GM21367 (cell line): Measurements from ENCODE around the gene NPB.
"Not testable (repeated sequence)": the region's sequence is repeated elsewhere in the genome, so short reads cannot be mapped to it uniquely, and the experiment has no call there.

Experiments
- ATAC-seq: cut with Tn5 transposase; IDR thresholded peaks from one replicate; pipeline ENCODE4 v1.9.1; 2021; ENCODE audit not compliant: unreplicated experiment

NPB gene

DNA sequence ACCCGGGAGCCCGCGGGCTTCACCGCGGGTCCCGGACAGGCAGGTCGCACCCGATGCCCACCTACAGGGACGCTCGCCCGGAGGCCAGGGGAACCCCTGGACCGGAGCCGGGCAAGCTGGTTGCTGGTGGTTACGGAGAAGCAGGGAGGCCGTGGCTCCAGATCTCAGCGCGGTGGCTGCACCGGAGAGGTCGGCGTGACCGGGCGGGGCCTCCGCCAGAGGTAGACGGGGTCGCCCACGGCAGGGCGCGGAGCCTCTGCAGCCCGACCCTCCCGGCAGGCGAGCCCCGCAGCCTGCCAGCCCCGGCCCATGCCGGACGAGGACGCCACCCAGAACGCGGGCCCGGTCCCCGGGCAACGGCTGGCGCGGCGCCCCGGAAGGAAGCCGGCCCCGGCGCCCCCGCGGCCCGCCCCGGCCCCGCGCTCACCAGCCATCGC is 8.8 kb downstream of the NPB start:
- ATAC-seq = no peak

DNA sequence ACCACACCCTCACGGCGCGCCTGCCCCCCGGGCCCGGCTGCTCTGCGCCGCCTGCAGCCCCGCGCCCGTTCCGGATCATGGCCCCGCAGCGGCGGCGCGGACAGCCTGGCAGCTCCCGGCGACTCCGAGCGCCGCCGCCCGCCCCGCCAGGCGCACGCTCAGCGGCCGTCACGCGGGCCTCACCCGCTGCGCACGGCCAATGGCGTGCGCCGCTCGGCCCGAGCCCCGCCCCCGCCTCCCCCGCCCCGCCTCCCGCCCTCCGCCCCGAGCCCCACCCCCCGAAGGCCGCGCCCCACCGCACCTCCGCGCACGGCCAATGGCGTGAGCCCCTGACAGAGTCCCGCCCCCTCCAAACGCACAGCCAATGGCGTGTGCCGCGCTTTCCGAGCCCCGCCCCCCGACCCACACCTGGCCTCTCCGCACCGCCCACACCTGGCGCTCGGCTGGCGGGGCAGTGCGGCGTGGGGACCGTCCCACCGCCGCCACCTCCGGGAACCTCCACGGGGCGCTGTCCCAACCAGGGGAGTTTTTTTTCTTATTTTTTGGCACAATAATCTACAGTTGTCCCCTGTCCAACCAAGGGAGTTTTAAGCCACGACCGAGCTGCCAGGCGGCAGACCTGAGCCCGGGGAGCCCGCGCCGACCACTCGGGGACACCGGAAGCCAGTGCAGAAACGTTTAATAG is 9.4 kb downstream of the NPB start, which contains the start of gene PCYT2:
PCYT2 (minus strand) TSS at position 123 of the 685 bp plus-strand sequence; CDS start at position 79, 44 bp downstream.
- peak; percentile 56 for ATAC-seq

DNA sequence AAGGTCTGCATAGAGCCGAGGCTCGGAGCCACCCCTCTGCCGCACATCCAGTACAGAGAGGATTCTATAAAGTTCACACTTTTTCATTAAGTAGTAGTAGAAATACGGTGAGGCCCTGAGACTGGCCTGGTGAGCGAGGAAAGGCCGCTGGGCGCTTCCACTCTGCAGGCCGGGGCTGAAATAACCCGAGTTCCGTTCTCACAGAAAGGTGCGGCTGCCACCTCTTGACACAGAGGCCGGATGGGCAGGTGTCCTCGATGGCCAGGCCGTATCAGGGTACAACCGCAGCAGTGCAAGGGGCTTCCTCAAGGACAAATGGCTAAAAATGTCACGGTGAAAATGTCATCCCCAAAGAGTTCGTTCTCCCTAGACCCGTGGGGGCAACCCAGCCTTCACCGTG is 9.9 kb downstream of the NPB start:
- no peak for ATAC-seq

DNA sequence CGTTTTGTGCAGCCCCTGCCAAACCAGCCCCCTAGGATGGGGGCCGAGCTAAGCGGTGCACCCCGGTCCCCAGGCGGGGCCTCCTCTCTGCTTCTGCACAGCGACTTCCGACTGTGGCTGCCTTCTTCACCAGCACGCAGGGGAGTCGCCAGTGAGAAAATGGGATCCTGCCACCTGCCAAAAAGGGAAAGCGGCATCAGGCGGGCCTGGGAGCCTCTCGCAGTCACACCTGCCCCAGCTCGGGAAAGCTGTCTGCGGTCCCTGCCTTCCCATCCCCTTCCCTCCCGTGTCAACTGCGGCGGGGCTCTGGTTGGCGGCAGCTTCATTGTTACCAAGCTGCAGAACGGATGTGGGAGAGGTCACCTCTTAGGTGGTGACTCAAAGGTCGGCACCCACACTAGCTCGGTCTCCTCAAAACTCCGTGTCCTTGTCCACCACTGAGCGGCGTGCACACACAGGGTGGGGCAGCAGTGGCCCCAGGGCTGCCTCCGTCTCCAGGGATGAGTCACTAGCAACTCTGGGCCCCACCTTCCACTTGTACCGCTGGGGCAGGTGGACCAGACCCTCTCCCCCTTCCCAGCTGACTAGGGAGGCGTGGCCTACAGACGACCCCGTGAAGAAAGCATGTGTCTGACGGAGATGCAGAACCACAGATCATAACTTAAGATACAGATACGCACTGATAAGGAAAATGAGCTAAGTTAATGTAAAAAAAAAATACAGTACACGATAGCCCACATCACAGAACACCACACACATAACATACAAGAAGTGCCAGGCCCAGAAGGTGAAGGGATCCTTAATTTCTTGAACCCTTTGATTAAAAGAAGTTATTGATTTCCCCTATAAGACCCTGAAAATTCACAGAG is 10.6 kb downstream of the NPB start:
- no peak for ATAC-seq

DNA sequence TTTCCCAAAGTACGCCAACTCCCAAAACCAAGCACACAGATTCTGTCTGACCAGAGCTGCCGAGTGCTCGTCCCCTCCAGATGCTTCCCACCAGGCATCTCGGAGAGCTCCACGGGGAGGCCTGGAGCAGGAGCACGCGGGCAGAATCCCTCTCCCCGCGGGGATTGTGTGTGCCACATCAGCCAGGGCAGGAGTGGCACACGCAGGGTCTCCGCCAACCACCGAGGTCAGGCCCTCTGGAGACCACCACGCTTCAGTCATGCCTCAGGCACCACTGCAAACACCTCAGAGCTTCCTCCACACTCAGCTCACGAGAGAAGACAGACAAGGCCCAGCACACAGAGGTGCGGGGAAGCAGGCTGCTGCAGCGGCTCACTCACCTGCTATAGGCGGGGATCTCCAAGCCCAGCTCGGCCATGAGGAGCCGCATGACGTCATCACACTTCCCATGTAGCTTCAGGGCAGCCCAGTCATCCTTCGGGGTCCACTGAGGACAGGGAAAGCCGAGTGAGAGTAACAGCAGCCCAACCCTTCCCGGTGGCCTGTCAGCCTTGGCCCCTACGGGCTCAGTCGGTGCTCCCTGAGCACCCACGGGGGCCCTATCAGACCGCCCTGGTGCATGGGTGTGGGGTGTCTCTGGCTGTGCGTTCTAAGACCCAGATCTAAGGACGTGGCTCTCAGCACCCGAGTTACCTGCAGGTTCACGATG is 11.5 kb downstream of the NPB start:
- ATAC-seq = no peak

DNA sequence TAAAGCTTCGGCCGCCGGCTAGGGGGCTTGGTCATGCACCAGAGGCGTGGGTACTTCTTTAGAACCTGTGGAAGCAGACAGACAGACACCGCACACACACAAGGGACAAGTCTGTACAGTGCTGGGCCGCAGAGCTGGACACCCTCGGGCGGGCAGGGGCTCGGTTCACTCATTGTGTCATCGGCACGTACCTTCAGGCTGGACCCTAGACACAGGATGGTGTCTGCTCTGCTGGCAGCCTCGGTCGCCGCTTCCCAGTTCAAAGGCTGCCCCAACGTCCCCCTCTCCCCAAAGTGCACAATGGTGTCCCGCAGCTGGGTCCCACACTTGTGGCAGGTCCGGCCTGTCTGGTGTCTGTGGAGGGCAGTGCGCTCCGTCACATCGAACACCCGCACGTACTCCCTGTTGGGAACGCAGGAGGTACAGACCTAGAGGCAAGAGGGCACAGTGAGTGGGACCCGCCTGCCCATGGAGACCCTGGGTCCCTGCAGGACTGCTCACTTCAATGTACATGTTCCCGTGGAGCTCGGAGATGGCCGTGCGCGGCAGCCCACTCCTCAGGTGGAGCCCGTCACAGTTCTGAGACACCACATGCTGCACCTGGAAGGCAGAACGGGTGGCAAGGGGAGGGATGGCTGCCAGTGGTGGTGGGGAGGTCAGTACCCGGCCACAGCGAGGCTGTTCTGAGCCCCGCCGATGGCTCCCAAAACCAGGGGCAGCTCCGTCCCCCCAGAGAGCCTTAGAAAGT is 12.2 kb downstream of the NPB start:
- no peak for ATAC-seq

DNA sequence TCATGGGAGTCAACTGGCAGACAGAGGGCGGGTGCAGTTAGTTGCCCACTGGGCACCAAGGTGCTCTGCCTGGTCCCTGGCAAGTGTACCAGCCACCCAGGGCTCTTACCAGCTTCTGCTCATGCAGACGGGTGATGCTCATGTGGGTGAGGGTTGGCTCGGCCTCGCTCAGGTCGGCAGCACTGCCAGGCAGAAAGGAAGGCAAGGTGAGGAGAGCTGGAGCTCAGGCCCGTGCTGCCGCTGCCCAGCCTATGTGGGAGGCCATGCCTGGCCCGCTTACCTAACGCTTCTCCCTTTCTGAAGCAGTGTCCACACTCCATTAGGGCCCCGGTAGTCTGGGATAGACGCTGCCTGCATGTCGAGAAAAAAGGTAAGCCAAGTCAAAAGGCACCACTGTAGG is 13.3 kb downstream of the NPB start:
- ATAC-seq = no peak

DNA sequence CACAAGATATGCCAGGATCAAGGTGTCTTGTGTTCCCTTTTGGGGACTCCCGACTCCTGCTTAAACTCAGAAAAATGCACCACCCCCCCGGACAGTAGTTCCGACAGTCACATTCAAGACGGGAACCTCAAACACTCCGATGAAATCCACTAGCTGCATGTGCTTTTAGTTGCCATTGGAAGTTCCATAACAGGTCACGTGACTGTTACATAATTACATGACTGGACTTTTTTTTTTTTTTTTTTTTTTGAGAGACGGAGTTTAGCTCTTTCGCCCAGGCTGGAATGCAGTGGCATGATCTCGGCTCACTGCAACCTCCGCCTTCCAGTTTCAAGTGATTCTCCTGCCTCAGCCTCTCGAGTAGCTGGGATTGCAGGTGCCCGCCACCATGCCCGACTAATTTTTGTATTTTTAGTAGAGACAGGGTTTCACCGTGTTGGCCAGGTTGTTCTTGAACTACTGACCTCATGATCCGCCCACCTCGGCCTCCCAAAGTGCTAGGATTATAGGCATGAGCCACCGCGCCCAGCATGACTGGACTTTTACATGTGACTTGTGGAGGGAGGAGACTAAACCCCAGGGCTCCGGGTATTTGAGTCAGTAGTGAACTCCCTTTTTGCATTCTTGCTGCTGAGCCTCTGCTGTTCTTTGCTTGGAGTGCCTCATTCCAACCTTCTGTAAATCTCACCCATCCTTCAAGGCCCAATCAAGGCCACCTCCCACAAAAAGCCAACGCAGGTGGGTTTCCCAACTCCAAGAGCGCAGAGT is 14.4 kb downstream of the NPB start:
- ATAC-seq = no peak

DNA sequence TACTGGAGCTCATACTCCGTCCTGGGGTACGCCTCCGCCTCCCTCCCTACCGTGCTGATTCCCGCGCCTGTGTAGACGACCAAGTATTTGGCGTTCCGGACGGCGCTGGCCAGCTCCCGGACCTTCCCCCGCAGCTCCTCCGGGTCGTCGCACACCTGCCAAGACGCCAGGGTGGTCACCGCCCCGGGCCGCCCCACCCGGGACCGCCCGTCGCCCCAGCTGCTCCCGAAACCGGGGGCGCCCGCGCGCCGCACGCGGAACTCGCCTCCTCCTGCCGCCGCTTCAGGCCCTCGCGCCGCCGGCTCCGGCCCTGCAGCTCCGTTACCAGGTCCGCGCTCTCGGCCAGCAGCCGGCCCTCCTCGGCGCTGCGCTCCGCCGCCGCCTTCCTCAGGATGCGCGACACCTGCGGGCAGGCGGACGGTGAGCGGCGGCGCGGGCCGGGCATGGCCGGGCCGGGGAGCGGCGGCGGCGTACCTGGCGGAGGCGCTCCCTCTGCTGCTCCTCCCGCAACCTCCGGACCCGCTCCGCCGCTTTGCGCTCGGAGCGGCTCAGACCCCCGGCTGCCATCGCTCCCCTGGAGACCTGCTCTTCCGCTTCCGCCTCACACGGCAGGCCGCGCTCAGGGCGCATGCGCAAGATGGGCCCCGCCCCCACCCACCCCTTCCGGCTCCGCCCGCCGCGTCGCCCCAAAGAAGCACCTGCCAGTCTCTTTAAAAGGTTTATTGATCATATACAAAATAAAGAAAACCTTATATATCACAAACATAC is 15.7 kb downstream of the NPB start, which contains the start of gene SIRT7:
SIRT7 (minus strand) TSS at position 612 of the 768 bp plus-strand sequence; CDS start at position 567, 45 bp downstream.
- ATAC-seq = no peak

DNA sequence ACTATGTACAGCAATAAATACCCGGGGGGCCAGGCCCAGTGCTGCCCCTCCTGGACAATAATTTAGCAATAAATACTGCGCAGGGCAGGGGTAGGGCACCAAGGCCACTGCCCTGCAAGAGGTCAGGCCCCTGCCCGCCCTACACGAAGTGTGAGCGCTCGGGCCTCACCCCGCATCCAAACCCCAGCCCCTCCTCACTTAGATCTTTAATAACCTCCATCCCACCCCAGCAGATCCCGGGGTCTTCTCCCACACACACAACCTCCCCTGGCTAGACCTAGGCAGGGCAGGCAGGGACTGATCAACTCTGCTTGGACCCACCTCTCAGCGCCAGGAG is 16.3 kb downstream of the NPB start:
- not testable (repeated sequence) for ATAC-seq

DNA sequence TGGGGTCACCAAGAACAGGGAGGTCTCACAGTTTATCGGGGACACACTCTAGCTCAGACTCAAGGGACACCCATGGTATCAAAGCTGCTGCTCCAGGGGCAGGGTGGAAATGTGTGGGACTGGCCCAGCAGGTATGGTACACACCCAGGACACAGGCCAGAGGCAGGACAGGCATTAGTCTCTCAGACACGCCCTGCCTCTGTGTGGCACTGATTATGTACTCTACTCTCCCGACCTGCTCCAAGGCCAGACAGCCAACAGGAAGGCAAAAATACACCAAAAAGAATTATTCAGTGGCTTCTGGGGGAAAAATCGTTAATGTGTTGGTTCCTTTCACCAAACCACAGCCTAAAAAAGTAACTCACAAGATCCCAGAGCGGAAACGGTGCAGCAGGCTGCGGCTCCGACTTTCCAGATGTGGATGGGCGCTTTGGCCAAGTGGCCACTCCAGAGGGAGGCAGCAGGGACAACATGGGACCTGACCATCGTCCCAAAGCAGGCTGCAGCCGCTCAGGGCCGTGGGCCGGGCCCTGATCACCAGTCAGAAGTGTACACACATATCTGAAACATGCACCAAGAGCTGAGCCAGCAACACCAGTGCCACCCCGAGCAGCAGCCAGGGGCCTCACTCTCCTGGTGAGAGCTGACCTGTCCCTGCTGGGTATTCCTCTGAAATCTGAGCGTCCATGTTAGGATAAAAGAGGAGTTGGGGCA is 17.0 kb downstream of the NPB start:
- no peak for ATAC-seq

DNA sequence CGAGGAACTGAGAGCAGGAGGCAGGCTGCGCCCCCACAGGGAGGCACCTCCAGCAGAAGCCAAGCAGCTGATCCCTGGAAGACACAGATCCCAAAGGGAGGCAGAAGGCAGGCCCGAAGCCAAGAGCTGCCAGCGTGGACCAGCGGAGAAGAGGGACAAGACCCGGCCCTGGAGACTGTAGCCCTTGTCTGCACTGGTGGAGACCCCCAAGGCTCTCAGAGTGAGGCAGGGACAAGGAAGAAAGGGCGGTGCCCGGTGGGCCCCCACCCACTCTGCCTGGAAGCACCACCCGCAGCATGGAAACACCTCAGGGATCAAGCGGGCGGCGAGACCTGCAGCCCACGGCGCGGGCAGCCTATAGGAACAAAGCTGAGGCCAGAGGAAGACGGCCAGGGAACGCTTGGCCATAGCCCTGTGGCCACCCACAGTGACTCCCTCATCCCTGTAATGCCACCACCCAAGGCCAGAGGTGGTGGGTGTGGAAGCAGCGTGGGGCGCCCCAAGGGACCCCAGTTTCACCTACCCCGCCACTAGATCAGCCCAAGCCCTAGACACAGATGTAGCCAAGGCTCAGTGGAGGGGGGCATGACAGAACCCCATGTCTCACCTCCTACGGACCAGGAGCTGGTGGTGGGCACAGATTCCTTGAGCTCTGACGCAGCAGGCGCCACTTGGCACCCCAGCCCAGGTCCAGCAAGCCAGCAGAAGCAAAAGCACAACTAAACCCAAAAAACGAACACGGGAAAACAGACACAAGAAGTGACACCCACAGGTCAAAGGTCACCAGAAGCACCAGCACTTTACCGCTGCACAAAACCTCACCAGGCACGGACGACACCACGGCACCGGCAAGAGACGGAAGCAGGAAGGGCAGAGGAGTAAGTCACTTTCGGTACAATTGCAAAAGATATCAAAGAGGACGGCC is 18.8 kb downstream of the NPB start:
- ATAC-seq = no peak

DNA sequence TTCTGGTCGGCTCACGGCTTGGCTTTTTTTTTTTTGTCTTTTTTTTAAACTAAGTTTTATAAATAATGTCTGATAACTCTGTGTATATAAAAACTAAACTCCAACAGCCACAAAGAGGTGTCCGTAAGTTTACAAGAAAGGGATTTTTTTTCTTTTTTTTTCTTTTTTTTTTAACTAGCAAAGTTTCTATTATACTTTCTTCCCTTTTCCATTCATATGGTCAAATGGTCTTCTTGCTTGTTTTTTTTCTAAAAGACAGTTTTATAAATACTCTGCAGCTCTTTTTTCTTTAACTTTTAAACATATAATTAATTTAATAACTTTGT is 19.5 kb downstream of the NPB start:
- ATAC-seq = no peak

DNA sequence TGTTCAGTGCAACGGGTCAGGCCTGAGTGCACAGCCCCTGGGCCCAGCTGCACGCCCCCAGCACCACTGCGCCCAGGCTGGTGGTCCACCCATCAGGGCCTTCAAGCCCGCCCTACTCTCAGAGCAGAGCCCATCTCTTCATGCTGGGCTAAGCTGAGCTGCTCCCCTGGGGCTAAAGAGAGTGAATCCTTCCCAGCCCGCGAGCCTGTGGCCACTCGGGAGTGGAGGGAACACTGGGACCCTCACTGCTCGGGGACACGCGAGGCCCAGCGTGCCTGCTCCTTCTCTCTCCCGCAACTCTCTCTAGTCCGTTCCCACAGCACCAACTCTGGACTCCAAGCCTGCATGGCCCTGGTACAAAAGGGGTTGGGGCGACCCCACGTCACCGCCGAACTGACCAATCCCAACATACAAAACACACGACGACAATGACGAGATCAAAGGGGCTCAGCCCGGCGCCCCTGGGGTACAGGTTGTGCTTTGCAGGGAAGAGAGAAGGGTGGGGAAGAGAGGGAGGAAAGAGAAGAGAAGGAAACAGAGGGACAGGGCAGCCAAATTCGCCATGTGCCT is 20.0 kb downstream of the NPB start:
- no peak for ATAC-seq

DNA sequence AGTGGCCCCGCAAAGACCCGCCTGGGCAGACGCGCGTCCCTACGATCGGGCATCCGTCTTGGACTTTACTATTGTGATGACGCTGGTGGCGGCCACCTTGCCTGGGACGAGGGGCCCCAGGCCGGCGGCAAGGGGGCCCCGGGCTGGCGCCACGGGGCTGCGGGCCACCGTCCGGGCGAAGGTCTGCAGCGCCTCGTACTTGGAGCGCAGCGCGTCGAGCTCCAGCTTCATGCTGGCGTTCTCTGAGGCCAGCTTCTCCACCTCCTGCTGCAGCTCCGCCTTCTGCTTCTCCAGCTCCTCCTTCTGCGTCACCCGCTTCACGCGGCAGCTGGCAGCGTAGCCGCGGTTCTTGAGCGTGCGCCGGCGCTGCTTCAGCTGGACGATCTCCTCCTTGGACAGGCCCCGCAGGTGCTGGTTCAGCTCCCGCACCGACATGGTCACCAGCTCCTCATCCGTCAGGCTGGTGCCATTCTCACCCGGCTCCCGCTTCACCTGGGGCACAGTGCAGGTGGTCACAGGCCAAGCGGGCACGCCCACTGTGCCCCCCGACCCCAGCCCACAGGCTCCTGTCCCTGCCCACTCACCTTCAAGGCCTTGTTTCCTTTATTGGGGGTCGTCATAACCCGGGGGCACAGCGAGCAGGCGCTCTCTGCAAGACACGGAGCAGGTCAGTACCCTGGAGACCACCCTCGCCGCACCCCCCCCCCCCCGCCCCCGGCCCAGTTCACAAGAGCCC is 20.7 kb downstream of the NPB start:
- no peak for ATAC-seq

DNA sequence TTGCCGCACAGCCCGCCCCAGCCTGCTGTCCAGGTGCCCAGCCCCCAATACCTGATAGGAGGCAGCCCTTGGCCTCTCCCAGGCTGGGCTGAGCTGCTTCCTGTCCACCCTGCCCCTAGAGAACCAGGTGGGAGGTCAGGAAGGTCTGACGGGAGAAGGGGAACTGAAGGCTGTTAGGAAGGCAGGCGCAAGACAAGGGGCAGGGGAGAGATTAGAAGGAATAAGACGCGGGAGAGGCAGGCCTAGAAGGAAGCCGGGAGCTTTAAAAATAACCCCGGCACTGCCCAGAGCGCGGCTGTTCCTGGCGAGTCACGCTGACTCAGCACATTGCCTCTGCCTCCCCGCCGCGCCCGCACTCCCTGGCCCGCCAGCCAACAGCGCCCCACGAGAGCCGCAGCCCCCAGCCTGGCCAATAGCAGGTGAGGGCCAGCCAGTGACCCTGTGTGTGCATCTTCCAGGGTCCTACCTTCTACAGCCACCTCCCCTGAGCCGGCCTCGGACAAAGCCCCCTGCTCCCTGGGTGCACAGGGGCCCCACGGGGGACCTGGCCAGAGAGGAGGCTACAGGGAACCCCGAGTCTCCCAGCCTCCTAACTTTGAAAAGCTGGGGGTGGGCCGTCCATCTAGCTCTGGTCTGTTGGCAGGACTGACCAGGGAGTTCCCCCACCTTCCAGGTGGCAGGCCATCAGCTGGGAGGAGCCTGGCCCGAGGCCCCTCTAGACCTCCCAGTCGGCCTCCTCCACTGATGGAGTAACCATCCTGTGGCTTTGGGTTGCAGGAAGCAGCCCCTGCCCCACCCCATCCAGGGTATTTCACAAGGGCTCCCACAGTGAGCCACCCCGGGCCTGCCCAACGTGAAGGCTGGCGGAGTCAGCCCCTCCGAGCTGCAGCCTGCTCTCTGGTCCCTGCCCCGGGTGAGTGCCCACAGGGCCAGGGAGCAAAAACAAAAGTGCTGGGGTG is 21.5 kb downstream of the NPB start:
- ATAC-seq = no peak
